A673 (cell line): ENCODE data around the gene HRNR. TPM values are rescaled to one million over a fixed set of nuclear protein-coding genes. Genes with fewer than 3 reads are reported as not detected.

Experiments used
- BruUV-seq: library from RNA; stranded (reverse); fragments of 400-500 nt; replicated peaks from 2 replicates; lab custom pipeline; 2021; lab: Mats Ljungman, UMichigan
- CTCF ChIA-PET: fragments of 300-600 bp; sonication (Branson Sonifier 250); formaldehyde crosslinking; loops from one replicate; lab custom pipeline; 2022; ENCODE audit warnings: antibody characterized with exemption; lab: Charles Lee
- POLR2A ChIA-PET: fragments of 300-600 bp; sonication (Branson Sonifier 250); formaldehyde crosslinking; loops from one replicate; lab custom pipeline; 2022; ENCODE audit warnings: antibody characterized with exemption; ENCODE audit not compliant: low non-redundant PET; lab: Charles Lee
- DNase-seq: peaks from one replicate; pipeline ENCODE4 v3.0.0-alpha.2; 2015; ENCODE audit warnings: low spot score
- H3K27ac ChIP-seq: fragments of 200-600 bp; sonication (generic); 2 replicates; pipeline ENCODE4 v1.5.1; 2016; ENCODE audit warnings: mixed run types, low read depth, mild to moderate bottlenecking, mixed read lengths, antibody characterized with exemption, low read length; ENCODE audit not compliant: poor library complexity, severe bottlenecking
- H3K27me3 ChIP-seq: fragments of 200-600 bp; sonication (generic); replicated peaks from 2 replicates; pipeline ENCODE4 v1.6.1; 2017; ENCODE audit warnings: mixed run types, low read depth, mild to moderate bottlenecking, mixed read lengths, antibody characterized with exemption, low read length; ENCODE audit not compliant: insufficient read depth, poor library complexity
- H3K36me3 ChIP-seq: fragments of 200-600 bp; sonication (generic); 2 replicates; pipeline ENCODE4 v1.6.1; 2016; ENCODE audit warnings: mixed run types, mild to moderate bottlenecking, mixed read lengths, antibody characterized with exemption, low read length; ENCODE audit not compliant: insufficient read depth, poor library complexity, severe bottlenecking
- H3K4me1 ChIP-seq: fragments of 200-600 bp; sonication (generic); 2 replicates; pipeline ENCODE4 v1.6.1; 2017; ENCODE audit warnings: mixed run types, mild to moderate bottlenecking, mixed read lengths, antibody characterized with exemption, low read length; ENCODE audit not compliant: insufficient read depth, poor library complexity, severe bottlenecking
- H3K4me3 ChIP-seq: fragments of 200-600 bp; sonication (generic); 2 replicates; pipeline ENCODE4 v1.5.1; 2016; ENCODE audit warnings: low read depth, mixed run types, mild to moderate bottlenecking, mixed read lengths, low read length; ENCODE audit not compliant: poor library complexity, severe bottlenecking
- H3K9me3 ChIP-seq: fragments of 200-600 bp; sonication (generic); 2 replicates; pipeline ENCODE4 v1.6.1; 2016; ENCODE audit warnings: mixed run types, low read depth, mild to moderate bottlenecking, mixed read lengths, antibody characterized with exemption, low read length; ENCODE audit not compliant: poor library complexity, severe bottlenecking
- CTCF ChIP-seq: fragments of 300-800, 200-600 bp; sonication (generic); conservative IDR thresholded peaks from 2 replicates; pipeline ENCODE4 v1.5.1; 2017; ENCODE audit warnings: low read depth, mild to moderate bottlenecking, antibody characterized with exemption, low read length, moderate library complexity, mixed read lengths
- EZH2 ChIP-seq: fragments of 200-600 bp; sonication (generic); IDR thresholded peaks from 2 replicates; pipeline ENCODE4 v1.6.1; 2017; ENCODE audit warnings: borderline replicate concordance, low read depth, mild to moderate bottlenecking, mixed read lengths, antibody characterized with exemption, low read length; ENCODE audit not compliant: poor library complexity, severe bottlenecking
- intact Hi-C: fragments of 100-400 bp; cut with micrococcal nuclease; formaldehyde crosslinking; loops from one replicate; pipeline ENCODE4 v1.10.0; 2022; ENCODE audit not compliant: unreplicated experiment
- total RNA-seq: library from RNA; stranded (reverse); gene quantifications from 2 replicates; pipeline ENCODE4 v1.2.3, GENCODE V29; 2021

The HRNR gene
- total RNA-seq, 1 experiment from 2014 or later, result not detected

- TF ChIP-seq EZH2, result no peak
- TF ChIP-seq CTCF, result no peak
- BruUV-seq, result no TSS peak
- Histone ChIP-seq H3K27me3 (no peaks in the 10 kb centered on the region), H3K9me3 (no peaks in the 10 kb centered on the region), H3K4me3 (no peak overlapping the region), H3K4me1 (no peaks in the 10 kb centered on the region), H3K27ac (no peak overlapping the region), H3K36me3 (no peaks in the 10 kb centered on the region)
- ChIA-PET POLR2A (no interaction called here), CTCF (no interaction called here)
- DNase-seq, result no peak
- intact Hi-C loops, result no loop called here
Measured at GRCh38 chr1:152228831-152229230, 4.8 kb upstream of the HRNR start.

DNA sequence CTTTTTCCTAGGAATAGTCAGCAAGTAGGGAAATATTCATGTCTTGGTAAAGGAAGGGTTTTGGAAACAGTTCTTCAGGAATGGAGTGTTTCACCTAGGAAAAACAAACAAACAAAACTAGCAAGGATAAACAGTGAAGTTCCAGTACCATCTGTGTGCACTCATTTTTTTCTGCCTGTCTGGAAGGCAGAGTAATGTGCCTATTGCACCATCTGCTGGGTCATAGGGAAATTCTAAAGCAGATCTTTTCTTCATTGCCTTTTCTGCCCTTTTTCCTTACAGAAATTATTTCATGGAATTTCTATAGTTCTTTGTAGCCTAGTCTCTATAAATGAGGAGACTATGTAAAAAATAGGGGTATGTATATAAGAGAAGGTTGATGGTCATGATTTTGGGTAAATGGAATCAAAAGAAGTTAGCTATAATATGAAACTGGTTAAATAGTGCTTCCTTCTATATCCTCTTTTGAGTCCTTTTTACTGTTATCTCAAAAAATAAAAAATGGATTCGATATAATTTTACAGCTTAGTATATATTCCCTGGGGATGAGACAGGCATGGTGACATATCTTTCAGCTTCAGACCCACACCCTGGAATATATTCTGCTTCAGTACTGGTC is 3.4 kb upstream of the HRNR start:
- H3K4me3 ChIP-seq, result no peak overlapping the region
- no peak for TF ChIP-seq CTCF
- TF ChIP-seq EZH2, result no peak
- ChIA-PET POLR2A (no interaction called here), CTCF (no interaction called here)
- no peaks in the 10 kb centered on the region for H3K36me3 ChIP-seq
- no peaks in the 10 kb centered on the region for H3K9me3 ChIP-seq
- no peak for DNase-seq
- intact Hi-C loops, result no loop called here
- no peak overlapping the region for H3K27ac ChIP-seq
- BruUV-seq, result no TSS peak
- no peaks in the 10 kb centered on the region for H3K4me1 ChIP-seq
- H3K27me3 ChIP-seq, result no peaks in the 10 kb centered on the region

- ChIA-PET POLR2A (no interaction called here), CTCF (no interaction called here)
- Histone ChIP-seq H3K4me1 (no peaks in the 10 kb centered on the region), H3K36me3 (no peaks in the 10 kb centered on the region), H3K27me3 (no peaks in the 10 kb centered on the region), H3K27ac (no peak overlapping the region), H3K4me3 (no peak overlapping the region), H3K9me3 (no peaks in the 10 kb centered on the region)
- TF ChIP-seq EZH2 (no peak), CTCF (no peak)
- intact Hi-C loops, result no loop called here
- no peak for DNase-seq
- no TSS peak for BruUV-seq
Measured at GRCh38 chr1:152225678-152226077, 1.7 kb upstream of the HRNR start.
